Loucy (cell line): ENCODE measurements around the gene NCAPD3.

Source experiments
- EZH2phosphoT487 ChIP-seq: fragments of 200-600 bp; IDR thresholded peaks from 2 replicates; pipeline ENCODE4 v1.6.1; 2018; ENCODE audit warnings: antibody characterized with exemption, mild to moderate bottlenecking, moderate library complexity, borderline replicate concordance
- TF ChIP-seq, protein P1 (sequence below): fragments of 200-600 bp; sonication (generic); conservative IDR thresholded peaks from 2 replicates; pipeline ENCODE4 v1.5.1; 2014; ENCODE audit warnings: mild to moderate bottlenecking, antibody characterized with exemption, low read length

DNA sequence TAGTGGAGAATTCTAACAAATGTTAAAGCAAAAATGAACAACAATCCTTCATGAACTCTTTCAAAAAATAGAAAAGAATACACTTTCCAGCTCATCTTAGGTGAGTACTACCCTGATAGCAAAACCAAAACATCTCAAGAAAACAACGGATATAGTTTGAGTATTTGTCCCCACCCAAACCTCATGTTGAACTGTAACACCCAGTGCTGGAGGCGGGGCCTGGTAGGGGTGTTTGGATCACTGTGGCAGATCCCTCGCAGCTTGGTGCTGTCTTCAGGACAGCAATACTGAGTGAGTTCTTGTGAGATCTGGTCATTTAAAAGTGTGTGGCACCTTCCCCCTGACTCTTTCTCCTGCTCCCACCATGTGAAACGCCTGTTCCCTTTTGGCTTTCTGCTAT is 27.0 kb downstream of the NCAPD3 start:
- TF ChIP-seq, protein P1, sequence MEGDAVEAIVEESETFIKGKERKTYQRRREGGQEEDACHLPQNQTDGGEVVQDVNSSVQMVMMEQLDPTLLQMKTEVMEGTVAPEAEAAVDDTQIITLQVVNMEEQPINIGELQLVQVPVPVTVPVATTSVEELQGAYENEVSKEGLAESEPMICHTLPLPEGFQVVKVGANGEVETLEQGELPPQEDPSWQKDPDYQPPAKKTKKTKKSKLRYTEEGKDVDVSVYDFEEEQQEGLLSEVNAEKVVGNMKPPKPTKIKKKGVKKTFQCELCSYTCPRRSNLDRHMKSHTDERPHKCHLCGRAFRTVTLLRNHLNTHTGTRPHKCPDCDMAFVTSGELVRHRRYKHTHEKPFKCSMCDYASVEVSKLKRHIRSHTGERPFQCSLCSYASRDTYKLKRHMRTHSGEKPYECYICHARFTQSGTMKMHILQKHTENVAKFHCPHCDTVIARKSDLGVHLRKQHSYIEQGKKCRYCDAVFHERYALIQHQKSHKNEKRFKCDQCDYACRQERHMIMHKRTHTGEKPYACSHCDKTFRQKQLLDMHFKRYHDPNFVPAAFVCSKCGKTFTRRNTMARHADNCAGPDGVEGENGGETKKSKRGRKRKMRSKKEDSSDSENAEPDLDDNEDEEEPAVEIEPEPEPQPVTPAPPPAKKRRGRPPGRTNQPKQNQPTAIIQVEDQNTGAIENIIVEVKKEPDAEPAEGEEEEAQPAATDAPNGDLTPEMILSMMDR, result no peak
- no peak for TF ChIP-seq EZH2phosphoT487
